ENCODE measurements around the gene ABTB2.

DNA sequence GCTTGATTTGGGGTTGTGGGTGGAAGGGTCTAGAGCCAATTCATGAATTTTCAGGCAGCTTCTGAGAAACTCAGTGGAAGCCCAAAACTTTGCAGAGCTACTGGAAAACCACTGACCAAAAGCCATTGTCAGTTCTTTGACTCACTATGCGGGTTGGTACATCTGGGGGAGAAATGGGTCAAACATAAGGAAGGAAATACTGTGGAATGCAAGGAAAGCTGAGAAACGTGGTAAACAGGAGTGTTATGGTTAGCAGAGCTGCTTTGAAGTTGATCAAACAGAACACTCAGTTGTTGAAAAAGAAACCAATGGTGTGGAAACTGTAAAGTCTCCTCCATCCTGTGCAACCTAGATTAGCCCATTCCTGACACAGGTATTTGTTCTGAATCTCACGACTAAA, 6.3 kb upstream of the ABTB2 start:
- TF ChIP-seq, protein P1, sequence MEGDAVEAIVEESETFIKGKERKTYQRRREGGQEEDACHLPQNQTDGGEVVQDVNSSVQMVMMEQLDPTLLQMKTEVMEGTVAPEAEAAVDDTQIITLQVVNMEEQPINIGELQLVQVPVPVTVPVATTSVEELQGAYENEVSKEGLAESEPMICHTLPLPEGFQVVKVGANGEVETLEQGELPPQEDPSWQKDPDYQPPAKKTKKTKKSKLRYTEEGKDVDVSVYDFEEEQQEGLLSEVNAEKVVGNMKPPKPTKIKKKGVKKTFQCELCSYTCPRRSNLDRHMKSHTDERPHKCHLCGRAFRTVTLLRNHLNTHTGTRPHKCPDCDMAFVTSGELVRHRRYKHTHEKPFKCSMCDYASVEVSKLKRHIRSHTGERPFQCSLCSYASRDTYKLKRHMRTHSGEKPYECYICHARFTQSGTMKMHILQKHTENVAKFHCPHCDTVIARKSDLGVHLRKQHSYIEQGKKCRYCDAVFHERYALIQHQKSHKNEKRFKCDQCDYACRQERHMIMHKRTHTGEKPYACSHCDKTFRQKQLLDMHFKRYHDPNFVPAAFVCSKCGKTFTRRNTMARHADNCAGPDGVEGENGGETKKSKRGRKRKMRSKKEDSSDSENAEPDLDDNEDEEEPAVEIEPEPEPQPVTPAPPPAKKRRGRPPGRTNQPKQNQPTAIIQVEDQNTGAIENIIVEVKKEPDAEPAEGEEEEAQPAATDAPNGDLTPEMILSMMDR (IDR thresholded peaks at IDR 0.05) = no peak
- TF ChIP-seq POLR2A (IDR thresholded peaks at IDR 0.05) = no peak
